ENCODE measurements around the gene GPR176. TPM values are rescaled to one million over a fixed set of nuclear protein-coding genes. Genes with fewer than 3 reads are reported as not detected.

The GPR176 gene
- polyA plus RNA-seq, 1 of the 3 experiments (the other 2 are of a cell fraction), result 21.9 TPM

- Histone ChIP-seq H3K27ac (ENCODE audit: low read depth in 2 of 2, low read length in 1 of 2) (no peak overlapping the region), H3K4me2 (no peak overlapping the region), H3K4me1 (ENCODE audit: control insufficient read depth in 1 of 2, insufficient read depth in 2 of 2, low read depth in 1 of 2, low read length in 1 of 2) (peaks cover 2 to 7% of the 10 kb centered on the region in 2 experiments; a peak in 2 of 4 replicates), H2AFZ (ENCODE audit: low read depth) (no peak overlapping the region), H3K79me2 (ENCODE audit: insufficient read depth) (peaks cover 98% of the 10 kb centered on the region), H3K36me3 (replicated peaks in 1 of 2; ENCODE audit: control insufficient read depth in 1 of 2, insufficient read depth in 2 of 2, low read length in 1 of 2) (no peaks in the 10 kb centered on the region), H3K4me3 (ENCODE audit: low read depth in 2 of 2, low read length in 1 of 2) (no peak overlapping the region), H3K9me3 (no peaks in the 10 kb centered on the region), H3K9ac (no peak overlapping the region), H3K27me3 (ENCODE audit: insufficient read depth) (no peaks in the 10 kb centered on the region), H4K20me1 (ENCODE audit: insufficient read depth) (peaks cover 7% of the 10 kb centered on the region; the same call in 1 of the 2 replicates), H3F3A (replicated peaks; ENCODE audit: insufficient read depth) (peaks cover 11% of the 10 kb centered on the region), H3K9me2 (no peaks in the 10 kb centered on the region)
- DNase-seq, result no peak
- TF ChIP-seq ZBTB33 (IDR thresholded peaks at IDR 0.05; ENCODE audit: borderline replicate concordance, low read depth), result no peak
- 92% methylated on average over 3 of the region's 3 CpGs for WGBS (ENCODE audit: low lambda C conversion rate)
- ChIA-PET CTCF (interaction anchor here (1.4 kb wide), 1 partner anchor 49 kb away, joined by 3 read pairs; no protein-coding TSS in a partner anchor), POLR2A (no interaction called here)
These were observed 33.6 kb downstream of the GPR176 start for GRCh38 chr15:39886418-39886817.

GRCh38 chr15:39885099-39885777 is 34.8 kb downstream of the GPR176 start:
- ChIA-PET POLR2A (no interaction called here), CTCF (no interaction called here)
- peaks cover 2 to 11% of the 10 kb centered on the region in 2 experiments; a peak in 2 of 4 replicates for H3K4me1 ChIP-seq (ENCODE audit: control insufficient read depth in 1 of 2, insufficient read depth in 2 of 2, low read depth in 1 of 2, low read length in 1 of 2)
- H3K4me2 ChIP-seq, result no peak overlapping the region
- no peaks in the 10 kb centered on the region for H3K36me3 ChIP-seq (replicated peaks in 1 of 2; ENCODE audit: control insufficient read depth in 1 of 2, insufficient read depth in 2 of 2, low read length in 1 of 2)
- no peak for TF ChIP-seq USF1 (IDR thresholded peaks at IDR 0.05; ENCODE audit: borderline replicate concordance, low read depth)
- no peak for TF ChIP-seq RAD21 (IDR thresholded peaks at IDR 0.05; ENCODE audit: low read length)
- TF ChIP-seq NRF1 (IDR thresholded peaks at IDR 0.05; ENCODE audit: low read depth, low read length), result no peak
- TF ChIP-seq JUND (IDR thresholded peaks at IDR 0.05), result no peak
- no peak for TF ChIP-seq YY1 (IDR thresholded peaks at IDR 0.05; ENCODE audit: low read depth)
- no peak for TF ChIP-seq ZBTB33 (IDR thresholded peaks at IDR 0.05; ENCODE audit: borderline replicate concordance, low read depth)
- no peak for TF ChIP-seq MAX (IDR thresholded peaks at IDR 0.05; ENCODE audit: low read depth)
- no peak for TF ChIP-seq RFX5 (IDR thresholded peaks at IDR 0.05; ENCODE audit: low read length)
- H3K4me3 ChIP-seq (ENCODE audit: low read depth in 2 of 2, low read length in 1 of 2), result no peak overlapping the region
- H3K9me3 ChIP-seq, result no peaks in the 10 kb centered on the region
- H2AFZ ChIP-seq (ENCODE audit: low read depth), result no peak overlapping the region
- H4K20me1 ChIP-seq (ENCODE audit: insufficient read depth), result 0 out of 2 replicates have a peak, but pooled peaks cover 10% of the 10 kb centered on the region
- peaks cover 98% of the 10 kb centered on the region for H3K79me2 ChIP-seq (ENCODE audit: insufficient read depth)
- DNase-seq, result no peak
- no peak overlapping the region for H3K9ac ChIP-seq
- no peaks in the 10 kb centered on the region for H3K27me3 ChIP-seq (ENCODE audit: insufficient read depth)
- no peaks in the 10 kb centered on the region for H3K9me2 ChIP-seq
- H3F3A ChIP-seq (replicated peaks; ENCODE audit: insufficient read depth), result peaks cover 11% of the 10 kb centered on the region
- H3K27ac ChIP-seq (ENCODE audit: low read depth in 2 of 2, low read length in 1 of 2), result no peak overlapping the region

Data from SK-N-SH (cell line).